ENCODE measurements around the gene ARMC10. TPM values are rescaled to one million over a fixed set of nuclear protein-coding genes. Genes with fewer than 3 reads are reported as not detected.
"Not testable (repeated sequence)": the region's sequence is repeated elsewhere in the genome, so short reads cannot be mapped to it uniquely, and the experiment has no call there.

The ARMC10 gene
- total RNA-seq, 6 donors from 2014 or later: 13.6 to 34.5 (median 30.4) TPM

DNA sequence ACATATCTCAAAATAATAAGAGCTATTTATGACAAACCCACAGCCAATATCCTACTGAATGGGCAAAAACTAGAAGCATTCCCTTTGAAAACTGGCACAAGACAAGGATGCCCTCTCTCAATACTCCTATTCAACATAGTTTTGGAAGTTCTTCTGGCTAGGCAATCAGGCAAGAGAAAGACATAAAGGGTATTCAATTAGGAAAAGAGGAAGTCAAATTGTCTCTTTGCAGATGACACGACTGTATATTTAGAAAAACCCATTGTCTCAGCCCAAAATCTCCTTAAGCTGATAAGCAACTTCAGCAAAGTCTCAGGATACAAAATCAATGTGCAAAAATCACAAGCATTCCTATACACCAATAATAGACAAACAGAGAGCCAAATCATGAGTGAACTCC, 33.1 kb upstream of the ARMC10 start:
- not testable (repeated sequence) for H3K36me3 ChIP-seq; H3K9me3 ChIP-seq; H3K27me3 ChIP-seq; H3K4me3 ChIP-seq; DNase-seq; H3K4me1 ChIP-seq; H3K27ac ChIP-seq; ATAC-seq (ENCODE audit: low FRiP score in 2 of 2)
- WGBS, 2 donors: 61 to 93% methylated on average over 1 of the region's 1 CpG

DNA sequence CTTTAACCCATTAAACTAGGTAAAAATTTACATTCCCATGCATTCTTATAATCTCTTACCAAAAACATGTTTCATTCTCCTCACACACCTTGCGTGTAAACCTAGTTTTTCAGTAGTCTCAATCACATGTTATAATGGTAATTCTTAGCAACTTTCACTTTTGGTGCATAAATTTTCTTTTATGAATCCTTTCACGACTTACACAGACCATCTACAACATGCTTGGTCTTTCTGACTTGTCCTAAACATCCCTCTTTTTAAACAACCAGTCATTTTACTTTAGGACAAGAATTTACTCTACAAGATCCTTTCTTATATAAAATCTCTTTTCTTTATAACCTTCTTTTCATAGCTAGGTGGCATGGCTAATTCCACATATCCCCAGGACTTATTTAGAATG, 26.1 kb upstream of the ARMC10 start:
- no peak for ATAC-seq (ENCODE audit: low FRiP score in 2 of 2)
- 90 to 93% methylated on average over 2 of the region's 2 CpGs for WGBS, 2 donors
- TF ChIP-seq POLR2A (IDR thresholded peaks at IDR 0.05): no peak
- no peak for TF ChIP-seq POLR2AphosphoS5 (IDR thresholded peaks at IDR 0.05)
- no peak for TF ChIP-seq EP300 (IDR thresholded peaks at IDR 0.05)
- TF ChIP-seq, protein P1, sequence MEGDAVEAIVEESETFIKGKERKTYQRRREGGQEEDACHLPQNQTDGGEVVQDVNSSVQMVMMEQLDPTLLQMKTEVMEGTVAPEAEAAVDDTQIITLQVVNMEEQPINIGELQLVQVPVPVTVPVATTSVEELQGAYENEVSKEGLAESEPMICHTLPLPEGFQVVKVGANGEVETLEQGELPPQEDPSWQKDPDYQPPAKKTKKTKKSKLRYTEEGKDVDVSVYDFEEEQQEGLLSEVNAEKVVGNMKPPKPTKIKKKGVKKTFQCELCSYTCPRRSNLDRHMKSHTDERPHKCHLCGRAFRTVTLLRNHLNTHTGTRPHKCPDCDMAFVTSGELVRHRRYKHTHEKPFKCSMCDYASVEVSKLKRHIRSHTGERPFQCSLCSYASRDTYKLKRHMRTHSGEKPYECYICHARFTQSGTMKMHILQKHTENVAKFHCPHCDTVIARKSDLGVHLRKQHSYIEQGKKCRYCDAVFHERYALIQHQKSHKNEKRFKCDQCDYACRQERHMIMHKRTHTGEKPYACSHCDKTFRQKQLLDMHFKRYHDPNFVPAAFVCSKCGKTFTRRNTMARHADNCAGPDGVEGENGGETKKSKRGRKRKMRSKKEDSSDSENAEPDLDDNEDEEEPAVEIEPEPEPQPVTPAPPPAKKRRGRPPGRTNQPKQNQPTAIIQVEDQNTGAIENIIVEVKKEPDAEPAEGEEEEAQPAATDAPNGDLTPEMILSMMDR (IDR thresholded peaks at IDR 0.05): no peak
- Histone ChIP-seq H3K36me3 (no peaks in the 10 kb centered on the region), H3K27ac (no peak overlapping the region), H3K4me1 (no peaks in the 10 kb centered on the region), H3K4me3 (no peak overlapping the region), H3K9me3 (no peaks in the 10 kb centered on the region), H3K27me3 (no peaks in the 10 kb centered on the region)
- DNase-seq: no peak

DNA sequence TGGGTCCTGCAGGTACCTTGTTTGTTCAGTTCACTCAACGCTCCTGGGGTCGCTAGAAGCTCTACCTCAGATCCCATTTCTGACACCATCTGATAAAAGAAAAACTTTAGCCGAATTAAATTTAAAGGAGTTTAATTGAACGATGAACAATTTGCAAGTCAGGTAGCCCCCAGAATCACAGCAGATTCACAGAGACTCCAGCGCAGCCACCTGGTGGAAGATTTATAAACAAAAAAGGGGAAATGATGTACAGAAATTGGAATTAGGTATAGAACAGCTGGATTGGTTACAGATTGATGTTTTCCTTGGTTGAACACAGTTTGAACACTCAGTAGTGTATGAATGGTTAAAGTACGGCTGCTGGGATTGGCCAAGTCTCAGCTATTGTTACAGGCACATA, 23.4 kb upstream of the ARMC10 start:
- H3K36me3 ChIP-seq: no peaks in the 10 kb centered on the region
- WGBS, 2 donors: 88 to 91% methylated on average over 6 of the region's 6 CpGs

DNA sequence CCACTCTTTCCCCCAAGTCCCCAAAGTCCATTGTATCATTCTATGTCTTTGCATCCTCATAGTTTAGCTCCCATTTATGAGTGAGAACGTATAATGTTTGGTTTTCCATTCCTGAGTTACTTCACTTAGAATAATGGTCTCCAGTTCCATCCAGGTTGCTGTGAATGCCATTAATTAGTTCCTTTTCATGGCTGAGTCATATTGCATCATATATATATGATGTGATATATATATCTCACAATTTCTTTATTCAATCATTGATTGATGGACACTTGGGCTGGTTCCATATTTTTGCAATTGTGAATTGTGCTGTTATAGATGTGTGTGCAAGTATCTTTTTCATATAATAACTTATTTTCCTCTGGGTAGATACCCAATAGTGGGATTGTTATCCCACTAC, 18.9 kb upstream of the ARMC10 start:
- H3K4me3 ChIP-seq; H3K4me1 ChIP-seq; DNase-seq; H3K36me3 ChIP-seq; ATAC-seq (ENCODE audit: low FRiP score in 2 of 2); H3K27me3 ChIP-seq; H3K27ac ChIP-seq; H3K9me3 ChIP-seq: not testable (repeated sequence)
- WGBS, 2 donors: 94 to 100% methylated on average over 1 of the region's 1 CpG

More for the DNA sequence above, 23.4 kb upstream of the ARMC10 start:
- H3K27me3 ChIP-seq: no peaks in the 10 kb centered on the region
- no peaks in the 10 kb centered on the region for H3K4me1 ChIP-seq
- H3K9me3 ChIP-seq: no peaks in the 10 kb centered on the region
- H3K4me3 ChIP-seq: no peak overlapping the region
- ATAC-seq (ENCODE audit: low FRiP score in 2 of 2): no peak
- no peak for DNase-seq
- H3K27ac ChIP-seq: no peak overlapping the region
- TF ChIP-seq POLR2A (IDR thresholded peaks at IDR 0.05) (no peak), POLR2AphosphoS5 (IDR thresholded peaks at IDR 0.05) (no peak), EP300 (IDR thresholded peaks at IDR 0.05) (no peak)
- TF ChIP-seq, protein P1 (IDR thresholded peaks at IDR 0.05): no peak

DNA sequence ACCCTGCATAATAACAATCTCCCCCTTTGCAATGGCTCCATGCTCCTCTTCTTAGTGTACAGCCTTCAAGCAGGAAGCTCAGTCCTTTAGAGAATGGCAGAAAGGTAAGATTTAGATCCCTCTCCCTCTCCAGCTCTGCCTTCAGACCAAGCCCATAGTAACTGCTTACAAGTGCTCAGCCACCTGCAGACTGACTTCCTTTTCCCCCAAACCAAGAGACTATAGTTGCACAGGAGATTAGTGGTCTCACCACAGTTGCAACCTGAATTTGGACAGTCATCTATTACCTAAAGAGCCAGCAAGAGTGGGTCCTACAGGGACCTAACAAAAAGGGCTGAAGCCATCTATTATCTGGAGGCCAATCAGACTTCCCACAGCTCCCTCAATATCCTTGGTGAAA, 16.8 kb upstream of the ARMC10 start:
- TF ChIP-seq POLR2A (IDR thresholded peaks at IDR 0.05): no peak
- TF ChIP-seq, protein P1 (IDR thresholded peaks at IDR 0.05): no peak
- TF ChIP-seq EP300 (IDR thresholded peaks at IDR 0.05): no peak
- TF ChIP-seq POLR2AphosphoS5 (IDR thresholded peaks at IDR 0.05): no peak
- no peak for ATAC-seq (ENCODE audit: low FRiP score in 2 of 2)
- Histone ChIP-seq H3K27me3 (no peaks in the 10 kb centered on the region), H3K36me3 (no peaks in the 10 kb centered on the region), H3K4me1 (no peaks in the 10 kb centered on the region), H3K4me3 (no peak overlapping the region), H3K27ac (no peak overlapping the region), H3K9me3 (no peaks in the 10 kb centered on the region)
- DNase-seq: no peak

DNA sequence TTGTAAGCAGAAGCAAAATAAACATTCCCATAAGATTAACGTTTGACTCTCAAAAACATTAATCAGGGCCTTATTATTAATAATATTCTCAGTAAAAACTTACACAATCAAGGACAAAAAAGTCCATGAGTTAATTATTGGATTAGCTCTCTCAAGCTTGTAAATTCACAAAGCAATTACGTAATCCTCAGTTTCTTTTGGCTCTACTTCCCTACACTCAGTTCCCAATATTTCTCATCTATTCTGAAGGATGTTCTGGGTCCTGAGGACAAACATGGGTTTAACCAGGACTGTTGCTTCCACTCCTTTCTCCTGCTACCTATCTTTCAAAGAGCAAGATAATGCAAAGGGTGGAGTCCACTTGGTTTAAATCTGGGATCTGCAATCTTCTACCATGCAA, 15.5 kb upstream of the ARMC10 start:
- H3K4me3 ChIP-seq: no peak overlapping the region
- TF ChIP-seq EP300 (IDR thresholded peaks at IDR 0.05) (no peak), POLR2A (IDR thresholded peaks at IDR 0.05) (no peak), POLR2AphosphoS5 (IDR thresholded peaks at IDR 0.05) (no peak)
- TF ChIP-seq, protein P1 (IDR thresholded peaks at IDR 0.05): no peak
- DNase-seq (no peak), ATAC-seq (ENCODE audit: low FRiP score in 2 of 2) (no peak)
- 38 to 40% methylated on average over 2 of the region's 2 CpGs for WGBS, 2 donors
- no peaks in the 10 kb centered on the region for H3K4me1 ChIP-seq
- no peak overlapping the region for H3K27ac ChIP-seq
- no peaks in the 10 kb centered on the region for H3K9me3 ChIP-seq
- H3K27me3 ChIP-seq: no peaks in the 10 kb centered on the region
- no peaks in the 10 kb centered on the region for H3K36me3 ChIP-seq

Data from upper lobe of left lung (tissue), 6 donors.